Activated T-helper 17 cell treated with anti-CD3 and anti-CD28 coated beads, Interleukin-2, amount 50 U/mL, for 72 hours (primary cell): ENCODE data around the gene KIF3A. TPM values are rescaled to one million over a fixed set of nuclear protein-coding genes. Genes with fewer than 3 reads are reported as not detected.

ENCODE experiments used
- ATAC-seq: fragments of 150-1000 bp; cut with Tn5 transposase; replicated peaks from 2 replicates; pipeline ENCODE4 v1.10.0; 2021; ENCODE audit warnings: mild to moderate bottlenecking, moderate library complexity
- H3K27ac Mint-ChIP-seq: one replicate; pipeline ENCODE4 v1.8.0; 2022; ENCODE audit warnings: mixed read lengths
- H3K27me3 Mint-ChIP-seq: one replicate; pipeline ENCODE4 v1.8.0; 2022; ENCODE audit warnings: mixed read lengths
- H3K36me3 Mint-ChIP-seq: one replicate; pipeline ENCODE4 v1.8.0; 2022; ENCODE audit warnings: low read depth, mild to moderate bottlenecking, mixed read lengths
- H3K4me1 Mint-ChIP-seq: one replicate; pipeline ENCODE4 v1.8.0; 2022; ENCODE audit warnings: mixed read lengths
- H3K4me3 Mint-ChIP-seq: one replicate; pipeline ENCODE4 v1.8.0; 2022; ENCODE audit warnings: mild to moderate bottlenecking, mixed read lengths
- H3K9me3 Mint-ChIP-seq: one replicate; pipeline ENCODE4 v1.8.0; 2022; ENCODE audit warnings: mixed read lengths
- total RNA-seq, 2 donors: library from RNA; stranded (reverse); gene quantifications; one replicate each; pipeline ENCODE4 v1.2.3, GENCODE V29; 2022

KIF3A gene
- total RNA-seq, 2 donors from 2014 or later = 8.3 to 13.9 TPM

DNA sequence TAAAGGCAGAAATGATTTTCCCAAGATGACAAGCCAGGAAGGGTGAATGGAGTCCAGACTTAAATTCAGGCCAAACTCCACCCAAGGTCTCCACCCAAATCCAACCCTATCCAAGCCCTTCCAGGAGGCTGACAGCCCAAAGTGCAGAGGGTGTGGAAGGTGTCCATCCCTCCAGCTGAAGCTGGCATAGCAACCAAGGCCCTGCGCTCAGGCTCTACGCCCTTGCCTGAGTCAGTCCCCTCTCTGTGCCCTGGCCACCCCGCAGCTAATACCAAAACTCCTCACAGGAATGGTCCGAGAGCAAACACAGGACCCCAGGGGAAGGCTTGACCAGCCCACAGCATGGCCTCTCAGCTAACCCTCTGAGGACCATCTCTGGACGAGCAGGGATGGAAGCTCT lies 37.5 kb upstream of the KIF3A start:
- H3K4me3 Mint-ChIP-seq = peak overlapping the region; percentile 59
- H3K27ac Mint-ChIP-seq = peak overlapping the region; percentile 76
- no peaks in the 10 kb centered on the region for H3K9me3 Mint-ChIP-seq
- no peak for ATAC-seq
- peaks cover 10% of the 10 kb centered on the region for H3K27me3 Mint-ChIP-seq
- no peaks in the 10 kb centered on the region for H3K36me3 Mint-ChIP-seq
- H3K4me1 Mint-ChIP-seq = peaks cover 6% of the 10 kb centered on the region

DNA sequence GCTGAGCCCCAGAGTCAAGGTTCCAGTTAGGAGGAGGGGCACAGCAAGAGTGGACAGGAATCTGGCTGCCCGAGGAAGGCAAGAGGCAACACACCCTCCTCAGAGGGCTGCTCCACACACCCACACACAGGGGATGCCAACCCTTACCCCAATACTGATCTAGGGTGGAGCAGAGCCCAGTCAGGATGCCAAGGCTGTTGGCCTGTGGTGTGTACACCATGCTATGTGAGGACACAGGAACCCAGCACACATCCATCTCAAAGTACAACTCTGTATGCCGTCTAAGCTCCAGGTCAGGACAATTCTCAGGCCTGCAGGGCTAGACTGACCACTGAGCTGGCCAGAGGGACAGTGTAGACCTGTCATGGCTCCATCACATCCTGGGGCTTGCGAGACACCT lies 37.1 kb upstream of the KIF3A start:
- ATAC-seq = no peak
- Mint-ChIP-seq H3K36me3 (no peaks in the 10 kb centered on the region), H3K4me3 (no peak overlapping the region), H3K27ac (no peak overlapping the region), H3K4me1 (peaks cover 6% of the 10 kb centered on the region), H3K27me3 (peaks cover 7% of the 10 kb centered on the region), H3K9me3 (no peaks in the 10 kb centered on the region)

DNA sequence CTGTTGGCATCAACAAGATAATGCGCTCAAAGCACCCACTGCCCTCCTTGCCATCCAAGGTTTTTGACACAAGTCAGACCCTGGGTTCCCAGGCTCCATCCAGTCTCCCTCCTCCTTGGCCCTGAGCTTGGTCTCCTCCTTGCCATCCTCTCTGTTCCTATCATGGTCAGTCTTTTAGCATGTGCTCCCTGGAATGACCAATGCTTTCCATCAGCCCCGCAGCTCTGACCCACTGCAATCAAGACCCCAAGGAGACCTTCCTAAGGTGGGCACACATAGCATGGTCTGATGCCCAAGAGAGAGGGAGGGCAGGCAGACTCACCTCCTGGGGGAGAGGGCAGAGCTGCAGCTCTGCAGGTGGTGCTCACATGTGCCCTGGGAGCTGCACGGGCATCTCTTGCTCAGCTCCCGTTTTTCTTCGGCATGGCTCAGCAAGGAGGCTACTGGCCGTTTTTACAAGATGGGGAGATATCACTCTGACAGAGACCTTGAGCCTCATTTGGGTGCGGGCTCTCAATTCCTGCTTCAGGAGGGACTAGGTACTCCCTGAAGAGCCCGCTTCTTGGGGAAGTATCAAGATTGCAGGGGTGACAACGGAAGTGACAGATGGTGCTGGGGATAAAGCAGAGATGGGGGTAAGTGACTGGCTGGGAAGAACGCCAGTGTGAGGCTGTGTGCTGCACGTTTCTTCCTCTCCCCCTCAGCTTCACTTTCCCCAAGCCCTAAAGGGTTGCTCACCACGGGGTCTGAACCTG lies 36.4 kb upstream of the KIF3A start:
- H3K36me3 Mint-ChIP-seq = no peaks in the 10 kb centered on the region
- H3K27ac Mint-ChIP-seq = no peak overlapping the region
- ATAC-seq = no peak
- peaks cover 6% of the 10 kb centered on the region for H3K4me1 Mint-ChIP-seq
- no peak overlapping the region for H3K4me3 Mint-ChIP-seq
- no peaks in the 10 kb centered on the region for H3K9me3 Mint-ChIP-seq
- peaks cover 7% of the 10 kb centered on the region for H3K27me3 Mint-ChIP-seq

DNA sequence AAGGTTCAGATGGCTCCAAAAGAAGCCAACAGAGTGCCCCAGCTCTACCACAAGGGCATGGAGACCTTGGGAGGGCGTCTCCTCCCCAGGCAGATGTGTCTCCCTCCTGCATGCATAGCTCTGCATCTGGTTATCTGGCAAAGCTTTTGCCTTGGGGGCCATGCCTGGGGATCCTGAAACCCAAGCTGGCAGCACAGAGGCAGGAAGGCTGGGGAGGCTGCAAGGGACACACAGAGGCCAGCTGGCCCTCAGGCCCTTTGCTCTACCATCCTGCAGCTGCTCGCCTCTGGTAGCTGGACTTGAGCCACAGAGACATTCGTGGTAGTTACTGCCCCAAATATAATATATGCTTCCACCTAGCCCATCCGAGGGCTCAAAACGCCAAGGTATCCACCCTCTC lies 35.8 kb upstream of the KIF3A start:
- Mint-ChIP-seq H3K9me3 (no peaks in the 10 kb centered on the region), H3K36me3 (no peaks in the 10 kb centered on the region), H3K27ac (no peak overlapping the region), H3K4me1 (peaks cover 6% of the 10 kb centered on the region), H3K4me3 (no peak overlapping the region), H3K27me3 (peaks cover 3% of the 10 kb centered on the region)
- no peak for ATAC-seq

DNA sequence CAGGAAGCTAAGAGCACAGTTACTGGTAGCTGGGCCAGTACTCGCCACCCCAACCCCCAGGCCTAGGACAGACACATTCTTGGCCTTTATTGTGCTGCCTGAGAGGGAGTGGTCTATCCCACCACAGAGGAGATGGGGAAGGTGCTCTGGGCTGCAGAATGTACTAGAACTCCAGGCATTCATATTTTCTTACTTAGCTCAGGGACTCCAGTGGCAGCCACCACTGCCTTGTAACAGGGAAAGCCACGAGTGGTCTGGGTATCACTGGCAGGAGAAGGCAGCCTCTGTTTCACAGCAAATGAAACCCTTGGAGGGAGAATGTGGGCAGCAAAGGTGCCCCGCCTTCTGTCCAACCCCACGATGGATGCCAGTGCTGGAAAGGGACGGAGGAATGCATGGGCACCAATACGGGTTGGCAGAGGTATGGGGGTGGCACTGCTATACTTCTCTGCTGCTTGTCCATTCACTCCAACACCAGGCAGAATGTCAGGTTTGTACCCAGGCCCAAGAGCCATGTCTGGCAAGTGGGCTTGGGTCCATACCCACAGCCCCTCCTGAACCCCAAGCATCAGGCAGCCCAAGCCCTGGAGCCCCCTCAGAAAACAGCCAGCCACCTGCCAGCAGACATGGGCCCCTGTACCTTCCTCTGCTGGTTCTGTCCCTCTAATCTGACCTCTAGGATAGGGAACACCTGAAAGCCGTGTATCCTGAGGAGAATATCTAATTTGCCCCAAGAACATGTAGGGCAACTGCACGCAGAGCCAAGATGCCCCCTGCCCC lies 35.1 kb upstream of the KIF3A start:
- H3K27me3 Mint-ChIP-seq = no peaks in the 10 kb centered on the region
- H3K27ac Mint-ChIP-seq = no peak overlapping the region
- ATAC-seq = no peak
- no peaks in the 10 kb centered on the region for H3K9me3 Mint-ChIP-seq
- peaks cover 6% of the 10 kb centered on the region for H3K4me1 Mint-ChIP-seq
- no peak overlapping the region for H3K4me3 Mint-ChIP-seq
- no peaks in the 10 kb centered on the region for H3K36me3 Mint-ChIP-seq

DNA sequence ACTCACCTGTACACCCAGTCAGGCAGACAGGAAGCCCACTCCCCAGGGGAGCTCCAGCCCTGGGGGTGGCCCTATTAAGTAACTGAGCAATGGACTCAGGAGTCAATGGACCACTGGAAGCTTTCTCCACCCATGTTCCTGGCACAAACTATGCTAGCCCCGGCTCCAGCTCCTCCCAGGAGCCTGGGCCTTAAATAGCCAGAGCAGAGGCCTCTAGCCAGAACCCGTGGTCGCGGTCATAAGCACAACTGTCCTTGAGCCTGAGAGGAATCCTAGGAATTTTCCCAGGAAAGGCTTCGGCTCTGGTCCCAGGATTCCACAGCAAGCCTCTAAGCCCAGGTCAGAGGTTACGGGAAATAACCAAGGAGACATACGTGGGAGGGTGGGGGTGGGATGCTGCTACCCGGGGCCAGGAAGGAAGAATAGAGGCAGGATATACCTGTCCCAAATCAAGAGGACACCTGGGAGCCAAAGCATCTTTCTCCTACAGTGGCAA lies 34.2 kb upstream of the KIF3A start:
- H3K4me1 Mint-ChIP-seq = peaks cover 12% of the 10 kb centered on the region
- no peak for ATAC-seq

DNA sequence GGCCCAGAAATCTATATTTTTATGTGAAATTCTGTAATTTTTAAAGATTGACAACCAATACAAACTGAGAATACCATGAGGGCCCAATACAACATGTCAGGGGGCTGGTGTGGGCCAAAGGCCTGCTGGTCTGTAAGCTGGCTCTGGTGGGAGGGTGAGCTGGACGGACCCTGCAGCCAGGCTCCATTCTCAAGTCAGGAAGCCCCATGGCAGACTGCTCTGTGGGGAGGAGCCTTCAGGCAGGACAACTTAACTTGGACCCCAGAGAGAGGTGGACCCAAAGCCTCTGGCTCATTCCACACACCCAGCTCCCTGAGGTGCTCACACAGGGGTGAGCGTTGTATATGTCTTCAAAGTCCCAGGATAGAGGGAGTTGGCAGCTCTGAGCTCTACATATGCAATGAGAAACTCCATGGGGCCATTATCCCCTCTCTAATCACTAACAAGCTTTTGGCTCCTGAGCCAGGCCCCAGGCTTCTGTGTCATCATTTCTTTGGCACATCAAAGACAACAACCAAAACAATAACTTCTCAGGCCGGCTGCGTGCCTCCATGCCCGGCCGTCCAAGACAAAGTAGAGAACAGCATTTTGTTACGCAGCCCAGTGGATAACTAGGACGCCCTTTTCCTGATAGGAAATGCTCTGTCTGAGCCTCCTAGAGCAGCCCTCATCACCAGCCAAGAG lies 33.3 kb upstream of the KIF3A start:
- Mint-ChIP-seq H3K27ac (no peak overlapping the region), H3K4me3 (no peak overlapping the region), H3K36me3 (no peaks in the 10 kb centered on the region), H3K27me3 (no peaks in the 10 kb centered on the region), H3K9me3 (no peaks in the 10 kb centered on the region), H3K4me1 (peaks cover 11% of the 10 kb centered on the region)
- no peak for ATAC-seq

More for the DNA sequence above, 34.2 kb upstream of the KIF3A start:
- no peaks in the 10 kb centered on the region for H3K9me3 Mint-ChIP-seq
- H3K27ac Mint-ChIP-seq = no peak overlapping the region
- no peak overlapping the region for H3K4me3 Mint-ChIP-seq
- no peaks in the 10 kb centered on the region for H3K27me3 Mint-ChIP-seq
- H3K36me3 Mint-ChIP-seq = no peaks in the 10 kb centered on the region

DNA sequence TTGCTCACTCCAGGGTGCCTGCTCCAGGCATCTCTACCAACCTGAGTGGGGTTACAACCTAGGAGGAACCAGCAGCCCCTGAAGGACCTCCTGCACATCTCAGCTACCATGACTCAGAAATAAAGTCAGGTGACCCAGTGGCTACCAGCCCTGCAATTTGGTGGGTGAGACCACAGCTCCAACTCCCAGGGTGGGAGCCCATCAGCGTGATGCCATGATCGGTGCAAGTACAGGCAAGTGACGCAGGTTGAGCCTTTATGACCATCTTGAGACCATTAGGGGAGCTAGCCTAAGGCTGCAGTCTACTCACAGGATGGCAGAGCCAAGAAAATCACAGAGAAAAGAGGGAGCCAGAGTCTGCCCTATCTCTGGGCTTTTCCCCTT lies 31.1 kb upstream of the KIF3A start:
- no peaks in the 10 kb centered on the region for H3K27me3 Mint-ChIP-seq
- no peak for ATAC-seq
- no peaks in the 10 kb centered on the region for H3K36me3 Mint-ChIP-seq
- no peak overlapping the region for H3K27ac Mint-ChIP-seq
- peaks cover 6% of the 10 kb centered on the region for H3K4me1 Mint-ChIP-seq
- H3K9me3 Mint-ChIP-seq = no peaks in the 10 kb centered on the region
- H3K4me3 Mint-ChIP-seq = no peak overlapping the region

DNA sequence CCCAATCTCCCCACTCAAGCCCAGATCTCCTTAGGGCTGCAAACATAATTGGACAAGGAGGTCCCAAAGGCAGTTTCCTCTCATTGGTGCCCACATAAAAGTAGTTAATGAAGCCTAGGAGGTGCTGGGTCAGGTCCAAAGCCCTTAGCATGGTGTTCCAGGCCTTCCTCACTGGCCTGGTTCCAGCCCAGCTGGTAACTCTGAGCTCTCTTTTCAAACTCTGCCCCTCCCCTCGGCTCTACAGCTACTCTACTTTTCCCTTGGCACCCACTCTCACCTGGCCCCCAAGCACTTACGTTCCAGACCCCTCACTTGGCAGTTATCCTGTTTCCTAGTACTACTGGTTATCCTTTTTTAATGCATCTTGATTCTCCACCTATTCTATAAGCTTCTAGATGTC lies 29.8 kb upstream of the KIF3A start:
- H3K4me1 Mint-ChIP-seq = peaks cover 6% of the 10 kb centered on the region
- peak overlapping the region; percentile 39 for H3K27ac Mint-ChIP-seq

DNA sequence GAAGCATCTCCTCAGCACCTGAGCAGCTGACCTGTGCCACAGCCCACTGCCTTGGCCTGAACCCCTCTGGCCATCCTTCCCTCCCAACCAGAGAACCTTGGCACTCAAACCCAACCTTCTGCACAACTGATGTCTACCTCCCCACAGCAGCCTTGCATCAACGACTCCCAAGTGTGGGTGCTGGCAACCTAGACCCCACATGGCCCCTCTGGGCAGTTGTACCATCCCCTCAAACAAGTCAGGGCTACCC lies 29.4 kb upstream of the KIF3A start:
- Mint-ChIP-seq H3K27ac (peak overlapping the region; percentile 39), H3K4me3 (no peak overlapping the region), H3K9me3 (no peaks in the 10 kb centered on the region), H3K27me3 (no peaks in the 10 kb centered on the region), H3K36me3 (no peaks in the 10 kb centered on the region), H3K4me1 (peaks cover 6% of the 10 kb centered on the region)
- no peak for ATAC-seq

More for the DNA sequence above, 29.8 kb upstream of the KIF3A start:
- Mint-ChIP-seq H3K27me3 (no peaks in the 10 kb centered on the region), H3K36me3 (no peaks in the 10 kb centered on the region), H3K9me3 (no peaks in the 10 kb centered on the region), H3K4me3 (no peak overlapping the region)
- no peak for ATAC-seq

DNA sequence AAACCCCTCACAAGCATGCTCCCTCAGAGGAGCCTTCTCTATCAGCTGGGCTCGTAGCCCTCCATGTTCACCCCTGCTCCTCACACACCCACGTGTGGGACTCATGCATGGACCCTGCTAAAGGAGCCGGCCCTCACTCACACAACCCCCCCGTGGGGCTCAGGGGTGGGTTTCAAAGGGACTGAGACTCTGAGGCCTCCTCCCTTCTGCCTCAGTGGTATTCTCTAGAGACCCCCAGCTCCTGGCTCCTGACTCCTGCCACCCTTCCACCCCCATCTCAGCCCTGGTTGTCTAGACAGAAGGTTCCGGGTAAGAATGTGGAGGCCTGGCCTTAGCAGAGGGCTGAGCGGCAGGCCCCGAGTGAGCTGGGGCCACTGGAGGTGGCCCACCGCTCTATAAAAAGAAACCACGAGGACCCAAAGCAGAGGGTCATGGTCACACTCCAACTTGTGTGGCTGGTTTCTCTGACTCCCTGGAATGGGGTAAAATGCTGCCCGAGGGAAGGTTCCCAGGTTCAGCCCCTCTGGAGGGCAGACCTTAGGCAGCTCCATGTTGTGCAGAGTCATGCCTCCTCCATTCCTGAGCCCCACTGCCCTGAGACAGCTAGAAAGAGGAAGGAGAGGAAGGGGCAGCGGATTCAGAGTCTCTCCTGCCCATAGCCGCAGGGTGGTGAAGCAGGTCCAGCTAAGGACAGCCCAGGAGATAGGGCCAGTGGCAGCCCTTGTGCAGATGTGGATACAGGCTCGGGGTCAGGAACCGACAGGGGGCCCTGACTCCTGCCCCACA lies 28.9 kb upstream of the KIF3A start:
- Mint-ChIP-seq H3K9me3 (no peaks in the 10 kb centered on the region), H3K4me3 (no peak overlapping the region), H3K36me3 (peaks cover under 1% of the 10 kb centered on the region), H3K27ac (no peak overlapping the region), H3K4me1 (peaks cover 6% of the 10 kb centered on the region), H3K27me3 (no peaks in the 10 kb centered on the region)
- no peak for ATAC-seq

DNA sequence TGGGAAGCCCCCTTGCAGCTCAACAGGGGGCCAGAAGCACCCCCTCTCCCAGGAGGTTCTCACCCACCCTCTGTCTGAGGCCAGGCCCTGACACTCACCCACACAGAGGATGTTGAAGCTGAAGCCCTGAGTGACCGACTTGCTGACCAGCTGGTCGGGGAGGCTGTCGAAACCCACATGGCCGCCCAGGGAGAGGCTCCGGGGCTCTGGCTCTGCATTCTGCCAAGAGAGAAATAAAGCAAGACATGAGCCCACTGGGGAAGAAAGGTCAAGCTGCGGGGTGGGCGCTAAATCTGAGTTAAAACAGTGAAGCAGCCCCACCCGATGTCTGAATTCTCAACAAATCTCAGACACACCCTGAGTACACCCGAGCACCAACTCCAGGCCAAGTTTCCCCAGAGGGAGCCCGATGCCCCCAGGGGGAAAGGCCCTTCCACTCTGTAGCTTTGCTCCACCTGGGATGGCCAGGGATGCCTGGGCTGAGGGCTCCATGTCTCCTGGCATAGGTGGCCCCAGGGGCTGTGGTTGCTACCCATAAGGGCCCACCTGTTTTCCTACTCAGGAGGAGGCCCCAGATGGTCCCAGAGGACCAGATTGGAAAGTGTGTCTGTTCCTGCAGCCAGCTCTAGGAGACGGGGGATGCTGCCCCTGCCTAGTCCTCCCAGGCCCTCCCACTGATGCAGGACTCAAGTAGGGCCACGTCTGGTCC lies 28.1 kb upstream of the KIF3A start:
- Mint-ChIP-seq H3K27ac (no peak overlapping the region), H3K4me1 (peaks cover 6% of the 10 kb centered on the region), H3K4me3 (no peak overlapping the region), H3K9me3 (no peaks in the 10 kb centered on the region), H3K36me3 (peaks cover 8% of the 10 kb centered on the region), H3K27me3 (no peaks in the 10 kb centered on the region)
- no peak for ATAC-seq

DNA sequence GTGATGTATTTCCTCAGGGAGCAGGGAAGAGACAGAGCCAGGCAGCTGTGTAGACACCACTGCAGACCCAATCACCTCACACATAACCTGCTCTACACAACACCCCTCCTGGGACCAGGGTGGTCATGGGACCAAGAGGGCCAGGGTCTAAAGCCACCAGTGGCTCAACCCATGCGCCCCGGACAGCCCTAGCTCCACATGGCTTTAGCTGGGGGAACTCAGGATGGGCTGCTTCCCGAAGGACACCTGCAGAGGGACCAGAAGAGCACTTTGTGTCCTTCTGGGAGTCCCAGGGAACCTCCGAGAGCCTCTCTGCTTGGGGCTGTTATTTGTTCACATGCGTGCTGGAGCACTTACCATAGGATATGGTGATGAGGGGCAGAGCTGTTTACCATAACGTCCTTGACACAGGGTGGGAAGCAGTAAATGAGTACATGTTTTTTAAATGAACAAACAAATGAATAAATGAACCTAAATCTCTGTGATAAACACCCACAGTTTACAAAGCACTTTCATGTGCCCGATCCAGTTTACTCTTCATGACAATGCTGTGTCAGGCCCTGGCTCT lies 27.4 kb upstream of the KIF3A start:
- Mint-ChIP-seq H3K27me3 (no peaks in the 10 kb centered on the region), H3K4me3 (no peak overlapping the region), H3K36me3 (peaks cover 12% of the 10 kb centered on the region), H3K9me3 (no peaks in the 10 kb centered on the region), H3K27ac (no peak overlapping the region), H3K4me1 (peaks cover 6% of the 10 kb centered on the region)
- ATAC-seq = no peak
